WTC11 (cell line): ENCODE data around the gene FAT4. TPM values are rescaled to one million over a fixed set of nuclear protein-coding genes. Genes with fewer than 3 reads are reported as not detected.

Experiments
- ATAC-seq: fragments of 200-7000 bp; cut with Tn5 transposase; 2 replicates; pipeline ENCODE4 v1.10.0; 2021; ENCODE audit warnings: mild to moderate bottlenecking, moderate library complexity
- CTCF ChIA-PET: fragments of 300-600 bp; sonication (Branson Sonifier 250); formaldehyde crosslinking; loops from one replicate; lab custom pipeline; 2021; ENCODE audit warnings: antibody characterized with exemption; lab: Charles Lee
- POLR2A ChIA-PET: fragments of 350-600 bp; sonication (Branson Sonifier 250); formaldehyde crosslinking; loops from one replicate; lab custom pipeline; 2021; ENCODE audit warnings: antibody characterized with exemption; lab: Charles Lee
- DNase-seq: peaks from one replicate; pipeline ENCODE4 v3.0.0; 2021; ENCODE audit warnings: low spot score
- H3K27ac Mint-ChIP-seq: 2 replicates; pipeline ENCODE4 v1.8.0; 2021; ENCODE audit warnings: mixed read lengths
- H3K27me3 Mint-ChIP-seq: 2 replicates; pipeline ENCODE4 v1.8.0; 2021; ENCODE audit warnings: low read depth, mild to moderate bottlenecking, moderate library complexity, mixed read lengths
- H3K36me3 Mint-ChIP-seq: 2 replicates; pipeline ENCODE4 v1.8.0; 2021; ENCODE audit warnings: mixed read lengths
- H3K4me1 Mint-ChIP-seq: 2 replicates; pipeline ENCODE4 v1.8.0; 2022; ENCODE audit warnings: mixed read lengths
- H3K4me3 Mint-ChIP-seq: 2 replicates; pipeline ENCODE4 v1.8.0; 2021; ENCODE audit warnings: mild to moderate bottlenecking, moderate library complexity, mixed read lengths
- H3K9me3 Mint-ChIP-seq: 2 replicates; pipeline ENCODE4 v1.8.0; 2021; ENCODE audit warnings: mixed read lengths
- ATF6 ChIP-seq: sonication (generic); formaldehyde crosslinking; IDR thresholded peaks from 2 replicates; pipeline ENCODE4 v1.8.1; 2023; ENCODE audit warnings: mild to moderate bottlenecking, missing genetic modification reagents
- GABPB1 ChIP-seq: sonication (generic); formaldehyde crosslinking; IDR thresholded peaks from 2 replicates; pipeline ENCODE4 v1.8.1; 2023; ENCODE audit warnings: mild to moderate bottlenecking, missing genetic modification reagents
- MYBL2 ChIP-seq: sonication (generic); formaldehyde crosslinking; IDR thresholded peaks from 2 replicates; pipeline ENCODE4 v1.8.1; 2023; ENCODE audit warnings: mild to moderate bottlenecking, moderate library complexity, missing genetic modification reagents
- NFATC4 ChIP-seq: fragments of 250-450 bp; sonication (Bioruptor Pico); IDR thresholded peaks from 2 replicates; pipeline ENCODE4 v1.9.0; 2021; ENCODE audit warnings: mild to moderate bottlenecking
- NFE2L1 ChIP-seq: sonication (generic); formaldehyde crosslinking; IDR thresholded peaks from 2 replicates; pipeline ENCODE4 v1.8.1; 2023; ENCODE audit warnings: missing genetic modification reagents
- NFYB ChIP-seq: sonication (generic); formaldehyde crosslinking; conservative IDR thresholded peaks from 2 replicates; pipeline ENCODE4 v1.8.0; 2022; ENCODE audit warnings: low read depth, missing genetic modification reagents
- NR3C1 ChIP-seq: sonication (generic); formaldehyde crosslinking; conservative IDR thresholded peaks from 2 replicates; pipeline ENCODE4 v1.8.1; 2023; ENCODE audit warnings: low read depth, mild to moderate bottlenecking, missing genetic modification reagents
- SOX15 ChIP-seq: fragments of 250-450 bp; sonication (Bioruptor Pico); IDR thresholded peaks from 2 replicates; pipeline ENCODE4 v1.9.0; 2021; ENCODE audit warnings: mild to moderate bottlenecking
- ZNF138 ChIP-seq: sonication (generic); formaldehyde crosslinking; conservative IDR thresholded peaks from 2 replicates; pipeline ENCODE4 v1.8.1; 2022; ENCODE audit warnings: mild to moderate bottlenecking, moderate library complexity, missing genetic modification reagents
- ZNF232 ChIP-seq: sonication (generic); formaldehyde crosslinking; IDR thresholded peaks from 2 replicates; pipeline ENCODE4 v1.8.0; 2022; ENCODE audit warnings: mild to moderate bottlenecking, missing genetic modification reagents
- total RNA-seq: library from RNA; stranded (reverse); gene quantifications from 3 replicates; pipeline ENCODE4 v1.2.3, GENCODE V29; 2021
- TF ChIP-seq, protein P1 (sequence below): fragments of 250-450 bp; sonication (Bioruptor Pico); IDR thresholded peaks from 2 replicates; pipeline ENCODE4 v1.9.0; 2021; ENCODE audit warnings: mild to moderate bottlenecking, borderline replicate concordance
- TF ChIP-seq, protein P2 (sequence below): sonication (generic); formaldehyde crosslinking; IDR thresholded peaks from 2 replicates; pipeline ENCODE4 v1.8.1; 2023; ENCODE audit warnings: mild to moderate bottlenecking, missing genetic modification reagents, moderate library complexity

Gene FAT4
- total RNA-seq, 1 experiment from 2014 or later = 10.5 TPM

- no peak for TF ChIP-seq ZNF138 (CRISPR knock-in tag)
- TF ChIP-seq GABPB1 = 0 out of 2 replicates have a peak, but pooled peaks have one; percentile 40
- peak; percentile 33; the same call in 1 of the 2 replicates for TF ChIP-seq NR3C1 (CRISPR knock-in tag)
- 0 out of 2 replicates have a peak, but pooled peaks have one; percentile 16 for TF ChIP-seq ZNF232
- 0 out of 2 replicates have a peak, but pooled peaks have one; percentile 75 for TF ChIP-seq ATF6 (CRISPR knock-in tag)
- TF ChIP-seq, all 79 proteins: peak for 15
Observed at GRCh38 chr4:125314676-125315575, at the start of gene FAT4 (continued).

DNA sequence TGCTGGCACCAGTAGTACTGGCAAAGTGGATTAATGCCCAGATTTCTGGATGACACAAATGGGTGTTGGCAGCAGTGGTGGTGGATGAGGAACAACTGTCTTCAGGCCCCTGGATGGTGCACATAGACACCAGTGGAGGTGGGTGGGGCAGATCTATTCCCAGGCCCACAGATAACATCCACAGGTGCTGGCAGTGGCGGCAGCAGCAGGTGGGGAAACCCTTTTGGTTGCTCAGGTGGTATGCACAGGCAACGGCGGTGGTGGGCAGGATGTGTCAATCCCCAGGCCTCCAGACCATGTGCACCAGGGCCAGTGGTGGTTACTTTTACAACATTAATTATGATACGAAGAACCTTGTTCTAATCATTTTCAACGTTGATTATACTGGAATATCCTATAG lies 48.9 kb upstream of the FAT4 start:
- no peak for TF ChIP-seq ZNF138 (CRISPR knock-in tag)
- TF ChIP-seq, protein P1, sequence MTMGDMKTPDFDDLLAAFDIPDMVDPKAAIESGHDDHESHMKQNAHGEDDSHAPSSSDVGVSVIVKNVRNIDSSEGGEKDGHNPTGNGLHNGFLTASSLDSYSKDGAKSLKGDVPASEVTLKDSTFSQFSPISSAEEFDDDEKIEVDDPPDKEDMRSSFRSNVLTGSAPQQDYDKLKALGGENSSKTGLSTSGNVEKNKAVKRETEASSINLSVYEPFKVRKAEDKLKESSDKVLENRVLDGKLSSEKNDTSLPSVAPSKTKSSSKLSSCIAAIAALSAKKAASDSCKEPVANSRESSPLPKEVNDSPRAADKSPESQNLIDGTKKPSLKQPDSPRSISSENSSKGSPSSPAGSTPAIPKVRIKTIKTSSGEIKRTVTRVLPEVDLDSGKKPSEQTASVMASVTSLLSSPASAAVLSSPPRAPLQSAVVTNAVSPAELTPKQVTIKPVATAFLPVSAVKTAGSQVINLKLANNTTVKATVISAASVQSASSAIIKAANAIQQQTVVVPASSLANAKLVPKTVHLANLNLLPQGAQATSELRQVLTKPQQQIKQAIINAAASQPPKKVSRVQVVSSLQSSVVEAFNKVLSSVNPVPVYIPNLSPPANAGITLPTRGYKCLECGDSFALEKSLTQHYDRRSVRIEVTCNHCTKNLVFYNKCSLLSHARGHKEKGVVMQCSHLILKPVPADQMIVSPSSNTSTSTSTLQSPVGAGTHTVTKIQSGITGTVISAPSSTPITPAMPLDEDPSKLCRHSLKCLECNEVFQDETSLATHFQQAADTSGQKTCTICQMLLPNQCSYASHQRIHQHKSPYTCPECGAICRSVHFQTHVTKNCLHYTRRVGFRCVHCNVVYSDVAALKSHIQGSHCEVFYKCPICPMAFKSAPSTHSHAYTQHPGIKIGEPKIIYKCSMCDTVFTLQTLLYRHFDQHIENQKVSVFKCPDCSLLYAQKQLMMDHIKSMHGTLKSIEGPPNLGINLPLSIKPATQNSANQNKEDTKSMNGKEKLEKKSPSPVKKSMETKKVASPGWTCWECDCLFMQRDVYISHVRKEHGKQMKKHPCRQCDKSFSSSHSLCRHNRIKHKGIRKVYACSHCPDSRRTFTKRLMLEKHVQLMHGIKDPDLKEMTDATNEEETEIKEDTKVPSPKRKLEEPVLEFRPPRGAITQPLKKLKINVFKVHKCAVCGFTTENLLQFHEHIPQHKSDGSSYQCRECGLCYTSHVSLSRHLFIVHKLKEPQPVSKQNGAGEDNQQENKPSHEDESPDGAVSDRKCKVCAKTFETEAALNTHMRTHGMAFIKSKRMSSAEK (CRISPR knock-in tag) = no peak
- no peak for TF ChIP-seq NFE2L1 (CRISPR knock-in tag)
- H3K9me3 Mint-ChIP-seq = peaks cover 8% of the 10 kb centered on the region
- H3K36me3 Mint-ChIP-seq = peaks cover 6% of the 10 kb centered on the region
- CTCF ChIA-PET = no interaction called here
- H3K27ac Mint-ChIP-seq = no peak overlapping the region
- ATAC-seq = no peak
- no peak for DNase-seq
- no peak overlapping the region for H3K4me3 Mint-ChIP-seq
- H3K27me3 Mint-ChIP-seq = no peaks in the 10 kb centered on the region
- peaks cover 24% of the 10 kb centered on the region for H3K4me1 Mint-ChIP-seq
- POLR2A ChIA-PET = no interaction called here

- TF ChIP-seq SOX15 (CRISPR knock-in tag) = no peak
- TF ChIP-seq ZNF138 (CRISPR knock-in tag) = no peak
- TF ChIP-seq, protein P2, sequence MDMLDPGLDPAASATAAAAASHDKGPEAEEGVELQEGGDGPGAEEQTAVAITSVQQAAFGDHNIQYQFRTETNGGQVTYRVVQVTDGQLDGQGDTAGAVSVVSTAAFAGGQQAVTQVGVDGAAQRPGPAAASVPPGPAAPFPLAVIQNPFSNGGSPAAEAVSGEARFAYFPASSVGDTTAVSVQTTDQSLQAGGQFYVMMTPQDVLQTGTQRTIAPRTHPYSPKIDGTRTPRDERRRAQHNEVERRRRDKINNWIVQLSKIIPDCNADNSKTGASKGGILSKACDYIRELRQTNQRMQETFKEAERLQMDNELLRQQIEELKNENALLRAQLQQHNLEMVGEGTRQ = no peak
- no peak for TF ChIP-seq NFYB (CRISPR knock-in tag)
- no peak for TF ChIP-seq MYBL2 (CRISPR knock-in tag)
- TF ChIP-seq NFATC4 (CRISPR knock-in tag) = no peak
- ATAC-seq (no peak), DNase-seq (no peak)
- POLR2A ChIA-PET = no interaction called here
- CTCF ChIA-PET = interaction anchor here (1.2 kb wide), 1 partner anchor 484 kb away, joined by 4 read pairs; no protein-coding TSS in a partner anchor
- H3K9me3 Mint-ChIP-seq = peaks cover 8% of the 10 kb centered on the region
- H3K27me3 Mint-ChIP-seq = no peaks in the 10 kb centered on the region
- H3K4me3 Mint-ChIP-seq = no peak overlapping the region
- peaks cover 6% of the 10 kb centered on the region for H3K36me3 Mint-ChIP-seq
- H3K27ac Mint-ChIP-seq = no peak overlapping the region; the same call in 1 of the 2 replicates
- peaks cover 24% of the 10 kb centered on the region for H3K4me1 Mint-ChIP-seq
Observed at GRCh38 chr4:125266901-125267604, 47.7 kb upstream of the FAT4 start.
